D721Med (cell line): ENCODE results near the gene CDK5RAP2.
"Not testable (repeated sequence)": the region's sequence is repeated elsewhere in the genome, so short reads cannot be mapped to it uniquely, and the experiment has no call there.

Experiments
- DNase-seq: peaks from one replicate; pipeline ENCODE4 v3.0.0; 2011; ENCODE audit warnings: low spot score; ENCODE audit not compliant: insufficient read length
- FAIRE-seq: peaks from 2 replicates; lab custom pipeline; 2011; peaks lifted over from hg19 to GRCh38; lab: Jason Lieb, UNC
- TF ChIP-seq, protein P1 (sequence below): IDR thresholded peaks from 2 replicates; pipeline ENCODE4 v1.5.1; 2012; ENCODE audit warnings: mild to moderate bottlenecking, control low read depth; ENCODE audit not compliant: insufficient read depth; ENCODE audit errors: missing control alignments

The CDK5RAP2 gene

DNA sequence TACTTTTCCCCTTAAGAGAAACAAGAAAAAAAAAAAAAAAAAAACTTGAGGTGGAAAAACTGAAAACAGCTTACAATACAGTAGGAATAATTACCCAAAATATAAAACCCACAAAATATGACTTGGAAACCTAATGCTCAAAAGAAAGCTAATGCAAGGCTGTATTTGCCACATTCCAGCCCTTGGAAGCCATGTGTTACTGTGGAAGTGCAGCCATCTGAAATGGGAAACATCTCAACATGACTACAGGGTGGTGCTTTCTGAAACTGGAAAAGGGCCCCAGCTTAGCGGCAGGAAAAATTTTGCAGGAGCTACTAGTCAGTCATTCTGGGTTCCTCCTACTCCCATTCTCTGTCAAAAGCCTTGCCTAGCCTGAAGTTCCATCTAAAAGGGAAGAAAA, 20.4 kb downstream of the CDK5RAP2 start:
- TF ChIP-seq, protein P1, sequence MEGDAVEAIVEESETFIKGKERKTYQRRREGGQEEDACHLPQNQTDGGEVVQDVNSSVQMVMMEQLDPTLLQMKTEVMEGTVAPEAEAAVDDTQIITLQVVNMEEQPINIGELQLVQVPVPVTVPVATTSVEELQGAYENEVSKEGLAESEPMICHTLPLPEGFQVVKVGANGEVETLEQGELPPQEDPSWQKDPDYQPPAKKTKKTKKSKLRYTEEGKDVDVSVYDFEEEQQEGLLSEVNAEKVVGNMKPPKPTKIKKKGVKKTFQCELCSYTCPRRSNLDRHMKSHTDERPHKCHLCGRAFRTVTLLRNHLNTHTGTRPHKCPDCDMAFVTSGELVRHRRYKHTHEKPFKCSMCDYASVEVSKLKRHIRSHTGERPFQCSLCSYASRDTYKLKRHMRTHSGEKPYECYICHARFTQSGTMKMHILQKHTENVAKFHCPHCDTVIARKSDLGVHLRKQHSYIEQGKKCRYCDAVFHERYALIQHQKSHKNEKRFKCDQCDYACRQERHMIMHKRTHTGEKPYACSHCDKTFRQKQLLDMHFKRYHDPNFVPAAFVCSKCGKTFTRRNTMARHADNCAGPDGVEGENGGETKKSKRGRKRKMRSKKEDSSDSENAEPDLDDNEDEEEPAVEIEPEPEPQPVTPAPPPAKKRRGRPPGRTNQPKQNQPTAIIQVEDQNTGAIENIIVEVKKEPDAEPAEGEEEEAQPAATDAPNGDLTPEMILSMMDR: no peak
- DNase-seq (no peak), FAIRE-seq (no peak)

DNA sequence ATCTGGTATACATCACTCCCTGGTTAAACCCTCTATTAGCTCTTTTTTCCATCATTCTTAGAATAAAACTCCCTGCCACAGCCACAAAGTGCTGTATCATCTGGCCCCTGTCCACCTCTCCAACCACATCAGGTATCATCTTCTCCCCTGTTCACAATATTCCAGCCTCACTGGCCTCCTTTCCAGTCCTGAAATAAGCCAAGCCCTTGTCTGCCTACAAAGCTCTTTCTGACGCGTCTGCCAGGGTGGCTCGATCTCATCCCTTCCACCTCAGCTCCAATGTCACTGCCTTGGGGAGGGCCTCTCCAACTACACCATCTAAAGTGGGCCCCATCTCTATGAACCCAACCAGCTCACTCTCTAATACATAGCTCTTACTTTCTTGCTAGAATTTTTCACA, 21.5 kb downstream of the CDK5RAP2 start:
- no peak for DNase-seq
- TF ChIP-seq, protein P1: no peak
- FAIRE-seq: no peak

DNA sequence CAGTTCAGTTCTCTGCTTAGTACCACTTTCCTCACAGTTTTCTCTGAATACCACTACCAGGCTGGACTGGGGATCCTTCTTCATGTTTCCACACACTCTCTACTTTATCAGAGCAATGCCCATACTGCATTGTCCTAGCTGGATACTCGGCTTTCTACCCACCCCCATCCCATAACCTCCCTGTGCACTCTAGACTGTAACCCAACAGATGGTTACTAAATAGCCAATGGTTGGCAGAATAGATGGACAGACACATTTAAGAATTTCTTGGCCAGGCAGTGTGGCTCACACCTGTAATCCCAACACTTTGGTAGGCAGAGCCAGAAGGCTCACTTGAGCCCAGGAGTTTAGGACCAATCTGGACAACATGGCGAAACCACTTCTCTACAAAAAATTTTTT, 22.8 kb downstream of the CDK5RAP2 start:
- TF ChIP-seq, protein P1: no peak
- no peak for FAIRE-seq
- no peak for DNase-seq

DNA sequence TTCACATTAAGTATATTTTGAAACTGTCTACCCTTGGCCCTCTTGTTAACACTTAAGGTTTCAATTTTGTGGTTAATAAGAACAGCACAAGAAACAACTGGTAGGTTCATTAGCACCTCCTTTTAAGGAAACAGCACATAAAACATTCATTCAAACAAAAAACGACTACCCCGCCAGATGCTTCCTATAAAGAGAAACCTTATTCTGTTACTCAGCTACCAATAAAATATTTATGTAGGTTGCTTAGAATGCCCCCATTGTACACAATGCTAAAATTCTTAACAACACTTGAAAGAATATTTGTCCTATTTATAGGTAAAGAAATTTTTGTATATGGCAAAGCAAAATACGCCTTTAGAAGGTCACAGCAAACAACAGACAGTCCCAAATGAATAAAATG, 23.2 kb downstream of the CDK5RAP2 start:
- TF ChIP-seq, protein P1: no peak
- FAIRE-seq (no peak), DNase-seq (no peak)

DNA sequence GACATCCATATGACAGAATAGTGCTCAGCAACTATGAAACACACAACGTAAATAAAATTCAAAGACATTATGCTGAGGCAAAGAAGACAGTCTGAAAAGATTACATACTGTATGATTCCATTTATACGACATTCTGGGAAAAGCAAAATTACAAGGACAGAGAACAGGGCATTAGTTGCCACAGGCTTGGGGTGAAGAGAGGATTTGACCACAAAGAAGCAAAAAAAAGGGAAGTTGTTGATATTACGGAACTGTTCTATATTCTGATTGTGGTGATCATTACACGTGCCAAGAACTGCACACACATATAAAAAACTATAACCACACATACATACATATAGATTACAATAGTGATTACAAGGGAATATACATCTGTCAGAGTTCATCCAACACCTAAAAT, 24.1 kb downstream of the CDK5RAP2 start:
- TF ChIP-seq, protein P1: no peak
- FAIRE-seq (no peak), DNase-seq (no peak)

DNA sequence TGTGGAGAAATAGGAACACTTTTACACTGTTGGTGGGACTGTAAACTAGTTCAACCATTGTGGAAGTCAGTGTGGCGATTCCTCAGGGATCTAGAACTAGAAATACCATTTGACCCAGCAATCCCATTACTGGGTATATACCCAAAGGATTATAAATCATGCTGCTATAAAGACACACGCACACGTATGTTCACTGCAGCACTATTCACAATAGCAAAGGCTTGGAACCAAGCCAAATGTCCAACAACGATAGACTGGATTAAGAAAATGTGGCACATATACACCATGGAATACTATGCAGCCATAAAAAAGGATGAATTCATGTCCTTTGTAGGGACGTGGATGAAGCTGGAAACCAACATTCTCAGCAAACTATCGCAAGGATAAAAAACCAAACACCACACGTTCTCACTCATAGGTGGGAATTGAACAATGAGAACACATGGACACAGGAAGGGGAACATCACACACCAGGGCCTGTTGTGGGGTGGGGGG, 27.7 kb downstream of the CDK5RAP2 start:
- not testable (repeated sequence) for DNase-seq, FAIRE-seq

DNA sequence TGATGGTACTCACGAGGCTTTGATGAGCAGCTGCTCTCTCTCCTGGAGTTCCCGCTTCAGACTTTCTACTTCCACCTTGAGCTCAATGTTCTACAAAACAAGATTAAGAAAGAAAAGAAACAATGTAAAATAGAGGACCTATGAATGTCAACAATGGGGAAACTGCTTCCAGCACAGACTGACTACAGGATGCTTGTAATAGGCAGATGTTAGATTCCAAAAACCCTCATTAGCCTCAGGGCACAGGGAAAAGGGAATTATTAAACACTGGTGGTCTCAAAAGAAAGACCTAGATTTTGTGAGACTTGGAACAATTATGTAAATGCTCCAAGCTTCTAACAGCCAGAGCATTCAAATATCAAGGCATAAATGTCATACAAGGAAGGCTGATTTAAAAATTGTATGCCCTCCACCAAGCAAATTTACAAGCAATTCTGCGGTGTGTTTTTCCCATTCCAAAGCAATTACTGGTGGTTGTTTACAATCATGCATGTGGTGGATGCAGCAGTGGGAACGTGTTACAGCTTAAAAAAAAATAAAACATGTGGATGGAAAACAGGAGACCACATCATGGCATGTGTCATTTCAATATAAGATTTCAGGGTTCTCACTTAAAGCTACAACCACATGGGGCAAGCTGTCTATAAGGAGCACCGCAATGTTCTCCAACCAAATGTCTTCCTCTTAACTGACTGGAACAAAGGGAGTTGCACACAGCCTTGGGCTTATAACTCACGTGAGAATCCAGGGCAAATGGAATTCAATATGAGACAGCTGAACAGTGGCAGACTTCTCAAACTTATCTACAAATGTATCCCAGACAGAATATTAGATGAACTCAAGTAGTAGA, 34.0 kb downstream of the CDK5RAP2 start:
- DNase-seq (no peak), FAIRE-seq (no peak)
- TF ChIP-seq, protein P1: no peak

DNA sequence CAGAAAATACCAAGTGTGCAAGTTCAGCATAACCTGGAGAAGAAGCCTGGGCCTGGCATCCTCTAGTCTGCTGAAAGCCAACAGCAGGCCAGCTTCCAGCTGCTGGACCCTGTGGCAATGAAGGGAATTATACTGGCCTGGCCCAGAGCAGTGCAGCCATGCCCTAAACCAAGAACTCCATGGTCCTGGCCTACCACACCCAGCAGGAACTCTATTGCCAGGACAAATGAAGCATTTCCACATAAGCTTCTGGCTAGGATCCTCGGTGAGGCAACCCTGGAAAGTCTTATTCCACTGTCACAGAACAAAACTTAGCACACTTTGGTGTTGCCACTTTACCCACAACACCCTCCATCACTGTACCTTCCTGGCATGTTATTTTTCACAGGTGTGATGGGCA, 35.5 kb downstream of the CDK5RAP2 start:
- TF ChIP-seq, protein P1: no peak
- no peak for DNase-seq
- no peak for FAIRE-seq
